ENCODE measurements around the gene VTI1A.

Gene VTI1A

GRCh38 chr10:112649006-112649821, 202.2 kb downstream of the VTI1A start:
- DNase-seq = no peak

GRCh38 chr10:112649822-112650152, 202.8 kb downstream of the VTI1A start:
- no peak for DNase-seq

GRCh38 chr10:112650588-112651030, 203.6 kb downstream of the VTI1A start:
- DNase-seq = no peak

- DNase-seq = peak; percentile 8
Observed at GRCh38 chr10:112653215-112653614, 206.2 kb downstream of the VTI1A start.

- DNase-seq = no peak
Observed at GRCh38 chr10:112653851-112654250, 206.8 kb downstream of the VTI1A start.

GRCh38 chr10:112654794-112655193, 207.8 kb downstream of the VTI1A start:
- DNase-seq = no peak

- DNase-seq = no peak
Observed at GRCh38 chr10:112655722-112656121, 208.7 kb downstream of the VTI1A start.

- DNase-seq = no peak
Observed at GRCh38 chr10:112658465-112658864, 211.4 kb downstream of the VTI1A start.

- DNase-seq = no peak
Observed at GRCh38 chr10:112658900-112659638, 212.1 kb downstream of the VTI1A start.

- no peak for DNase-seq
Observed at GRCh38 chr10:112663234-112664125, 216.5 kb downstream of the VTI1A start.

- DNase-seq = no peak
Observed at GRCh38 chr10:112666094-112666493, 219.1 kb downstream of the VTI1A start.

- no peak for DNase-seq
Observed at GRCh38 chr10:112669989-112670388, 223.0 kb downstream of the VTI1A start.

GRCh38 chr10:112671743-112672142, 224.7 kb downstream of the VTI1A start:
- DNase-seq = no peak

- no peak for DNase-seq
Observed at GRCh38 chr10:112672706-112673105, 225.7 kb downstream of the VTI1A start.

- DNase-seq = no peak
Observed at GRCh38 chr10:112675560-112676083, 228.6 kb downstream of the VTI1A start.

GRCh38 chr10:112677689-112678088, 230.7 kb downstream of the VTI1A start:
- DNase-seq = no peak

GRCh38 chr10:112678581-112678980, 231.6 kb downstream of the VTI1A start:
- DNase-seq = no peak

GRCh38 chr10:112678987-112679386, 232.0 kb downstream of the VTI1A start:
- DNase-seq = no peak

- DNase-seq = no peak
Observed at GRCh38 chr10:112679392-112679791, 232.4 kb downstream of the VTI1A start.

- no peak for DNase-seq
Observed at GRCh38 chr10:112680586-112680985, 233.6 kb downstream of the VTI1A start.

GRCh38 chr10:112687647-112688046, 240.6 kb downstream of the VTI1A start:
- DNase-seq = no peak

GRCh38 chr10:112689327-112690072, 242.5 kb downstream of the VTI1A start:
- DNase-seq = no peak
